Testis (tissue), 2 donors: ENCODE data around the gene ADAMTS8.

Experiments used
- POLR2A ChIP-seq: fragments of 450-650 bp; IDR thresholded peaks from one replicate; pipeline ENCODE4 v1.6.1; 2017; ENCODE audit warnings: antibody characterized with exemption, mild to moderate bottlenecking, moderate library complexity
- TF ChIP-seq, protein P1 (sequence below), 3 experiments: fragments of 450-650 bp in 2 of 3; fragments of 200-600 bp in 1 of 3; sonication (generic) in 1 of 3; IDR thresholded peaks; one replicate each; pipeline ENCODE4 v1.5.1; 2016 to 2019; ENCODE audit warnings: antibody characterized with exemption in 3 of 3, mild to moderate bottlenecking in 2 of 3, moderate library complexity in 1 of 3

DNA sequence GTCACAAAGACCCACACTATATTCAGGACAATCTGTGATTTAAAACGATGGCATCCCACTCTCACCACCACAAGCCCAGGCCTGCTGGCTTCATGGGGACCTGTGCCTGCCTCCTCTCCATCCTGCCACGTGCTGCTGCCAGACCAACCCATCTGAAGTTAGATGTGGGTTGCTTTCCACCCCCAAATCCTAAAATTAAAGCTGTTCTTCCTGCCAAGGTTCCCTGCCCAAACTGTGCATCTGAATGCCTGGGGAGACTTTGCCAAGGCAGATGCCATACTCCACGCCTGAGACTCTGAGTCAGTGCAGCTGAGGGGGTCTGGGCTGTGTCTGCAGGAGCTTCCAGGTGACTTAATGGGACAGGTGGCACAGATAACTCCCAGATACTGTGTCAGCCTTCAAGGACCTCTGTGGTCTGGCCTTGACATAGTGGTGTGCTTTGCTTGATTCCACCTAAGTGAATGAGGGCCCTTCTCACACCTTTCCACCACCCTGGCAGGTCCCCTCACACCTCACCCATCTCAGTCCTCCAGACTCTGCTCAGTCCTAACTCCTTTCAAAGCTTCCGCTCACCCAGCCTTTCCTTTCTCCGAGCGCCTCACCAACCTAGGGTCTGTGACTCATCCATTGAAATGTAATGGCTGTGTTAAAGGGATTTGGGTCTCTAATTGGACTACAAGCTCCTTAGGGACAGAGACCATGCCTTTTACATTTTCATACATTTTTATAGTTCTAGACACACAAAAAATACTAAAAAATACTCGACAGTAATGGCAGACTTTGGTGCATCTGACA, 18.6 kb downstream of the ADAMTS8 start:
- no peak for TF ChIP-seq POLR2A
- TF ChIP-seq, protein P1, sequence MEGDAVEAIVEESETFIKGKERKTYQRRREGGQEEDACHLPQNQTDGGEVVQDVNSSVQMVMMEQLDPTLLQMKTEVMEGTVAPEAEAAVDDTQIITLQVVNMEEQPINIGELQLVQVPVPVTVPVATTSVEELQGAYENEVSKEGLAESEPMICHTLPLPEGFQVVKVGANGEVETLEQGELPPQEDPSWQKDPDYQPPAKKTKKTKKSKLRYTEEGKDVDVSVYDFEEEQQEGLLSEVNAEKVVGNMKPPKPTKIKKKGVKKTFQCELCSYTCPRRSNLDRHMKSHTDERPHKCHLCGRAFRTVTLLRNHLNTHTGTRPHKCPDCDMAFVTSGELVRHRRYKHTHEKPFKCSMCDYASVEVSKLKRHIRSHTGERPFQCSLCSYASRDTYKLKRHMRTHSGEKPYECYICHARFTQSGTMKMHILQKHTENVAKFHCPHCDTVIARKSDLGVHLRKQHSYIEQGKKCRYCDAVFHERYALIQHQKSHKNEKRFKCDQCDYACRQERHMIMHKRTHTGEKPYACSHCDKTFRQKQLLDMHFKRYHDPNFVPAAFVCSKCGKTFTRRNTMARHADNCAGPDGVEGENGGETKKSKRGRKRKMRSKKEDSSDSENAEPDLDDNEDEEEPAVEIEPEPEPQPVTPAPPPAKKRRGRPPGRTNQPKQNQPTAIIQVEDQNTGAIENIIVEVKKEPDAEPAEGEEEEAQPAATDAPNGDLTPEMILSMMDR (IDR thresholded peaks at IDR 0.05): no peak
